Neural crest cell (in vitro differentiated cells): ENCODE data around the gene ATP9B. TPM values are rescaled to one million over a fixed set of nuclear protein-coding genes. Genes with fewer than 3 reads are reported as not detected.
"Not testable (repeated sequence)": the region's sequence is repeated elsewhere in the genome, so short reads cannot be mapped to it uniquely, and the experiment has no call there.

Experiments used
- DNase-seq: peaks from one replicate; pipeline ENCODE4 v3.0.0; 2021; ENCODE audit warnings: low read depth, mixed read lengths, low spot score
- H3K27ac Mint-ChIP-seq: one replicate; pipeline ENCODE4 v1.8.0; 2021; ENCODE audit warnings: mild to moderate bottlenecking, mixed read lengths; ENCODE audit not compliant: unreplicated experiment
- H3K27me3 Mint-ChIP-seq: 2 replicates; pipeline ENCODE4 v1.8.0; 2021; ENCODE audit warnings: low read depth, mild to moderate bottlenecking, mixed read lengths
- H3K36me3 Mint-ChIP-seq: 2 replicates; pipeline ENCODE4 v1.8.0; 2021; ENCODE audit warnings: low read depth, mild to moderate bottlenecking, mixed read lengths
- H3K4me1 Mint-ChIP-seq: 2 replicates; pipeline ENCODE4 v1.8.0; 2021; ENCODE audit warnings: mixed read lengths
- H3K4me3 Mint-ChIP-seq: one replicate; pipeline ENCODE4 v1.8.0; 2021; ENCODE audit warnings: mild to moderate bottlenecking, mixed read lengths
- H3K9me3 Mint-ChIP-seq: 2 replicates; pipeline ENCODE4 v1.8.0; 2021; ENCODE audit warnings: mixed read lengths
- total RNA-seq: library from RNA; stranded (reverse); gene quantifications from 2 replicates; pipeline ENCODE4 v1.2.1, GENCODE V29; 2021
- TF ChIP-seq, protein P1 (sequence below): fragments of 200-600 bp; sonication (generic); conservative IDR thresholded peaks from 2 replicates; pipeline ENCODE4 v1.5.0; 2021; ENCODE audit warnings: antibody characterized with exemption, mild to moderate bottlenecking

Gene ATP9B
- total RNA-seq, 1 donor from 2014 or later, result 32.9 TPM

DNA sequence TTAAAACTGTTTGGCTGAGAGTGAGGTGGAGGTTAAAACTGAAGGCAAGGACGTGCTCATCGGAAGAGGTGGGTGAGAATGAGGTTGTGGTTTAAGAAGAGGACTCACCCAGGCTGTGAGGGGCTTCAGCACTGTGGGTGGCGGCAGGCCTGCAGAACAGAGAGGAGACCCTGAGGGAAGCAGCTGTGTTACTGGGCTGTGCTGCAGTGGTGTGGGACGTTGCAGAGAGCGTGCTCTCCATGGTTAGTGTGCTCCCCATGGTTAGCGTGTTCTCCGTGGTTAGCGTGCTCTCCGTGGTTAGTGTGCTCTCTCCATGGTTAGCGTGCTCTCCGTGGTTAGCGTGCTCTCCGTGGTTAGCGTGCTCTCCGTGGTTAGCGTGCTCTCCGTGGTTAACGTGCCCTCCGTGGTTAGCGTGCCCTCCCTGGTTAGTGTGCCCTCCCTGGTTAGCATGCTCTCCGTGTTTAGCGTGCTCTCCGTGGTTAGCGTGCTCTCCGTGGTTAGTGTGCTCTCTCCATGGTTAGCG is 258.1 kb downstream of the ATP9B start:
- Mint-ChIP-seq H3K27ac (no peak overlapping the region), H3K4me3 (no peak overlapping the region), H3K4me1 (peaks cover 18% of the 10 kb centered on the region), H3K9me3 (peaks cover 4% of the 10 kb centered on the region), H3K36me3 (peaks cover 22% of the 10 kb centered on the region), H3K27me3 (no peaks in the 10 kb centered on the region)
- TF ChIP-seq, protein P1, sequence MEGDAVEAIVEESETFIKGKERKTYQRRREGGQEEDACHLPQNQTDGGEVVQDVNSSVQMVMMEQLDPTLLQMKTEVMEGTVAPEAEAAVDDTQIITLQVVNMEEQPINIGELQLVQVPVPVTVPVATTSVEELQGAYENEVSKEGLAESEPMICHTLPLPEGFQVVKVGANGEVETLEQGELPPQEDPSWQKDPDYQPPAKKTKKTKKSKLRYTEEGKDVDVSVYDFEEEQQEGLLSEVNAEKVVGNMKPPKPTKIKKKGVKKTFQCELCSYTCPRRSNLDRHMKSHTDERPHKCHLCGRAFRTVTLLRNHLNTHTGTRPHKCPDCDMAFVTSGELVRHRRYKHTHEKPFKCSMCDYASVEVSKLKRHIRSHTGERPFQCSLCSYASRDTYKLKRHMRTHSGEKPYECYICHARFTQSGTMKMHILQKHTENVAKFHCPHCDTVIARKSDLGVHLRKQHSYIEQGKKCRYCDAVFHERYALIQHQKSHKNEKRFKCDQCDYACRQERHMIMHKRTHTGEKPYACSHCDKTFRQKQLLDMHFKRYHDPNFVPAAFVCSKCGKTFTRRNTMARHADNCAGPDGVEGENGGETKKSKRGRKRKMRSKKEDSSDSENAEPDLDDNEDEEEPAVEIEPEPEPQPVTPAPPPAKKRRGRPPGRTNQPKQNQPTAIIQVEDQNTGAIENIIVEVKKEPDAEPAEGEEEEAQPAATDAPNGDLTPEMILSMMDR, result no peak
- DNase-seq, result no peak

DNA sequence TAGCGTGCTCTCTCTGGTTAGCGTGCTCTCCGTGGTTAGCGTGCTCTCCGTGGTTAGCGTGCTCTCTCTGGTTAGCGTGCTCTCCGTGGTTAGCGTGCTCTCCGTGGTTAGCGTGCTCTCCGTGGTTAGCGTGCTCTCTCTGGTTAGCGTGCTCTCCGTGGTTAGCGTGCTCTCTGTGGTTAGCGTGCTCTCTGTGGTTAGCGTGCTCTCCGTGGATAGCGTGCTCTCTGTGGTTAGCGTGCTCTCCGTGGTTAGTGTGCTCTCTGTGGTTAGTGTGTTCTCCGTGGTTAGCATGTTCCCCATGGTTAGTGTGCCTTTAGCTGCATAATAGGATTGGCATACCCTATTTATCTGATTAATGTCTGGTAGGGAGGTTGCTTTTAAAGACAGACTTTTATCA is 258.7 kb downstream of the ATP9B start:
- H3K4me1 Mint-ChIP-seq, result peaks cover 24% of the 10 kb centered on the region
- DNase-seq, H3K27me3 Mint-ChIP-seq, H3K4me3 Mint-ChIP-seq, H3K27ac Mint-ChIP-seq, H3K9me3 Mint-ChIP-seq: not testable (repeated sequence)
- H3K36me3 Mint-ChIP-seq, result peaks cover 23% of the 10 kb centered on the region

DNA sequence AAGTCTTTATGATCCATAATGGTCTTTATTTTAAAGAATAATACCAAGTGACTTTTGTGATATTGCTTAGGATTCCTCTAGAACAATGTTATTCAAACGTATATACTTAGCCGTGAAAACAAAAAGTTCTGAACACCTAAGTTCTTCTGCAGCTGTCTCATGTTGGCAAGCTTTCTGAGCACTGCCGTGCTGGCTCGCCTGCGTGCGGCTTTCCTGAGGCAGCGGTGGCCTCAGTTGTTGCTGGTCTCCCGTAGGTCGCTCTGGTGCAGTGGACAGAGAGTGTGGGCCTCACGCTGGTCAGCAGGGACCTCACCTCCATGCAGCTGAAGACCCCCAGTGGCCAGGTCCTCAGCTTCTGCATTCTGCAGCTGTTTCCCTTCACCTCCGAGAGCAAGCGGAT is 259.7 kb downstream of the ATP9B start:
- Mint-ChIP-seq H3K4me3 (no peak overlapping the region), H3K27ac (no peak overlapping the region), H3K27me3 (no peaks in the 10 kb centered on the region), H3K4me1 (peaks cover 22% of the 10 kb centered on the region), H3K9me3 (no peaks in the 10 kb centered on the region), H3K36me3 (peaks cover 20% of the 10 kb centered on the region)
- TF ChIP-seq, protein P1, result no peak
- no peak for DNase-seq

DNA sequence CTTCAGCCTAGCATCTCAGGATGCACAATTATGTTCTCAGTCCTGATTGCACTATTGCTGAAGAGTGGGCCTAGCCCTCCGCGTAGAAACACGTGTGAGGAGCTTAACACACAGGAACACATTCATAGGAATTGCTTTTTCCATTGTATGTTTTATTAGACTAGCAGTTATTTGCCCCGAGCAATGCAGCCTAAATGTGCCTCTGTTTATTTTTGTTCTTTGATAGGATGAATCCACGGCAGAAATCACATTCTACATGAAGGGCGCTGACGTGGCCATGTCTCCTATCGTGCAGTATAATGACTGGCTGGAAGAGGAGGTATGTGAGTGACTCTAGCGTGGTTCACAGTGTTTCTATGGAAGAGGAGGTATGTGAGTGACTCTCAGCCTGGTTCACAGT is 260.6 kb downstream of the ATP9B start:
- DNase-seq, result no peak
- H3K9me3 Mint-ChIP-seq, result no peaks in the 10 kb centered on the region
- no peak overlapping the region for H3K4me3 Mint-ChIP-seq
- H3K4me1 Mint-ChIP-seq, result peaks cover 18% of the 10 kb centered on the region
- TF ChIP-seq, protein P1, result no peak
- no peak overlapping the region for H3K27ac Mint-ChIP-seq
- H3K27me3 Mint-ChIP-seq, result no peaks in the 10 kb centered on the region
- peaks cover 16% of the 10 kb centered on the region for H3K36me3 Mint-ChIP-seq

DNA sequence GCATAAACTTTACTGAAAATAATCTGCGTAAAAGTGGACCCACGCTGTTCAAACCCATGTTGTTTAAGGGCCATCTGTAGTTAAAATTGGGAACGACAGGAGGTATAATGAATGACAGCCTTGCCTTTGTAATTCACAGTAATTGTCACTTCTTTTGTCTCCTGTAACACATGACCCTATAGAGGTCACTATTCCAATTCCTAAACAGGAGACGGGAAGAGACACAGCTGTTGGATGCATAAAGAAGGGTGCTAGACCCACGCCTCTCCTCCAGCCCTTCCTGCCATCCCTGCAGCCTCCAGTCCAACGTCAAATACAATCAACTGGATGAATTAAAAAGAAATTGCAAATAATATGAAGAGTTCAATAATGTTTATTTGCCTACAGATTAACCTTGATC is 263.5 kb downstream of the ATP9B start:
- H3K27ac Mint-ChIP-seq, result no peak overlapping the region
- TF ChIP-seq, protein P1, result no peak
- H3K4me1 Mint-ChIP-seq, result peaks cover 14% of the 10 kb centered on the region
- no peak for DNase-seq
- no peaks in the 10 kb centered on the region for H3K9me3 Mint-ChIP-seq
- no peak overlapping the region for H3K4me3 Mint-ChIP-seq
- H3K36me3 Mint-ChIP-seq, result peaks cover 13% of the 10 kb centered on the region
- no peaks in the 10 kb centered on the region for H3K27me3 Mint-ChIP-seq

DNA sequence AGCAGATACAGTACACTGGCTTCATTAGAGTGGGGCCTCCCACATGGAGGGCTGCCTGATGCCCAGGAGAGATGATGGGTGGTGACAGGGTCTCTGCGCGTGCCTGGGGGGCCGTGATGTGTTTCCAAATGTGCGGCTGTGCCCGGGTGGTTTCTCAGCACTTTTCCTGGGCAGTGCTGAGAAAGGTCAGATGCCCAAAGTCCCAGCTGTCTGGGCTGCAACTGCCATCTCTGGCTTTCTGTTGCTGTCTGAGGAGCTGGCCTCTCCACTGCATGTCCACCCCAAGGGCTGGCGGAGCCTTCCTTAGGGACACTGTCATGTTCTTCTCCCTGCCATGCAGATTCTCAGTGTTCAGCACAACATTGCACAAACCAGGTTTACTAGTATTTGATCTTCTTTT is 263.9 kb downstream of the ATP9B start:
- Mint-ChIP-seq H3K36me3 (peaks cover 11% of the 10 kb centered on the region), H3K9me3 (no peaks in the 10 kb centered on the region), H3K4me3 (no peak overlapping the region), H3K27me3 (no peaks in the 10 kb centered on the region), H3K27ac (peak overlapping the region; percentile 39), H3K4me1 (peaks cover 14% of the 10 kb centered on the region)
- TF ChIP-seq, protein P1, result no peak
- no peak for DNase-seq
